ENCODE measurements around the gene HSD17B1. TPM values are rescaled to one million over a fixed set of nuclear protein-coding genes. Genes with fewer than 3 reads are reported as not detected.
A peak's percentile ranks its signal among the peaks of the same experiment; 100 is the strongest.

HSD17B1 gene
- total RNA-seq, 1 experiment from 2014 or later: 1.5 TPM

- TF ChIP-seq ZNF532 (CRISPR knock-in tag; IDR thresholded peaks at IDR 0.05; ENCODE audit: borderline replicate concordance) (no peak), E2F4 (CRISPR knock-in tag; IDR thresholded peaks at IDR 0.05; ENCODE audit: borderline replicate concordance, low read depth) (no peak)
Measured at GRCh38 chr17:42554250-42555121, 1.8 kb downstream of the HSD17B1 start (continued).

GRCh38 chr17:42555122-42555622 lies 2.4 kb downstream of the HSD17B1 start:
- Mint-ChIP-seq H3K9me3 (no peaks in the 10 kb centered on the region), H3K4me3 (peak overlapping the region; percentile 85), H3K4me1 (peaks cover 12% of the 10 kb centered on the region), H3K27ac (no peak overlapping the region), H3K27me3 (ENCODE audit: low read depth) (no peaks in the 10 kb centered on the region), H3K36me3 (no peaks in the 10 kb centered on the region)
- DNase-seq (ENCODE audit: low spot score): no peak
- POLR2A ChIA-PET: interaction anchor here (0.6 to 1.3 kb wide), 4 partner anchors 15 to 128 kb away, joined by 3 to 4 read pairs (median 3); partner anchors contain the start of gene TUBG1
- CTCF ChIA-PET: interaction anchor here (0.6 to 2.6 kb wide), 11 partner anchors 9 to 535 kb away, joined by 3 to 22 read pairs (median 5); partner anchors contain the start of genes CNTNAP1, NKIRAS2 and PSMC3IP
- no peak for ATAC-seq
- TF ChIP-seq SMAD3 (CRISPR knock-in tag; IDR thresholded peaks at IDR 0.05; ENCODE audit: borderline replicate concordance): no peak
- no peak for TF ChIP-seq AFF4 (CRISPR knock-in tag; IDR thresholded peaks at IDR 0.05; ENCODE audit: borderline replicate concordance)
- TF ChIP-seq ZNF121 (CRISPR knock-in tag; IDR thresholded peaks at IDR 0.05): peak; percentile 86; the same call in 1 of the 2 replicates
- no peak for TF ChIP-seq RELA (CRISPR knock-in tag; IDR thresholded peaks at IDR 0.05; ENCODE audit: borderline replicate concordance)
- TF ChIP-seq E2F4 (CRISPR knock-in tag; IDR thresholded peaks at IDR 0.05; ENCODE audit: borderline replicate concordance, low read depth): no peak
- TF ChIP-seq ZBTB43 (CRISPR knock-in tag; IDR thresholded peaks at IDR 0.05): no peak
- TF ChIP-seq ZNF232 (CRISPR knock-in tag; IDR thresholded peaks at IDR 0.05): no peak
- peak; percentile 58; the same call in 1 of the 2 replicates for TF ChIP-seq GTF2I (CRISPR knock-in tag; conservative IDR thresholded peaks at IDR 0.05)
- no peak for TF ChIP-seq NR3C1 (CRISPR knock-in tag; conservative IDR thresholded peaks at IDR 0.05; ENCODE audit: low read depth)
- no peak for TF ChIP-seq NR1H2 (CRISPR knock-in tag; IDR thresholded peaks at IDR 0.05)
- TF ChIP-seq ERG (CRISPR knock-in tag; IDR thresholded peaks at IDR 0.05): no peak
- TF ChIP-seq ATF2 (CRISPR knock-in tag; IDR thresholded peaks at IDR 0.05; ENCODE audit: borderline replicate concordance, low read depth): no peak
